Nephron (organoid): ENCODE data around the gene IGSF6.
"Not testable (repeated sequence)": the region's sequence is repeated elsewhere in the genome, so short reads cannot be mapped to it uniquely, and the experiment has no call there.

ENCODE experiments used
- H3K27ac Mint-ChIP-seq, 3 experiments: 2 replicates each; pipeline ENCODE4 v1.8.0; 2020; ENCODE audit warnings: mixed read lengths in 3 of 3, mild to moderate bottlenecking in 2 of 3, moderate library complexity in 1 of 3
- H3K27me3 Mint-ChIP-seq: 2 replicates; pipeline ENCODE4 v1.8.0; 2021; ENCODE audit warnings: low read depth, mild to moderate bottlenecking, moderate library complexity, mixed read lengths
- H3K36me3 Mint-ChIP-seq: 2 replicates; pipeline ENCODE4 v1.8.0; 2020; ENCODE audit warnings: low read depth, mixed read lengths
- H3K4me1 Mint-ChIP-seq: 2 replicates; pipeline ENCODE4 v1.8.0; 2020; ENCODE audit warnings: mixed read lengths
- H3K4me3 Mint-ChIP-seq, 3 experiments: 2 replicates each; pipeline ENCODE4 v1.8.0; 2020; ENCODE audit warnings: mild to moderate bottlenecking in 3 of 3, mixed read lengths in 3 of 3, moderate library complexity in 2 of 3
- H3K9me3 Mint-ChIP-seq: 2 replicates; pipeline ENCODE4 v1.8.0; 2020; ENCODE audit warnings: mixed read lengths
- CTCF ChIP-seq, 3 experiments: fragments of 200-600 bp; sonication (generic); IDR thresholded peaks; one replicate each; pipeline ENCODE4 v1.5.0; 2021; ENCODE audit warnings: antibody characterized with exemption in 3 of 3; ENCODE audit not compliant: unreplicated experiment in 3 of 3

The IGSF6 gene

DNA sequence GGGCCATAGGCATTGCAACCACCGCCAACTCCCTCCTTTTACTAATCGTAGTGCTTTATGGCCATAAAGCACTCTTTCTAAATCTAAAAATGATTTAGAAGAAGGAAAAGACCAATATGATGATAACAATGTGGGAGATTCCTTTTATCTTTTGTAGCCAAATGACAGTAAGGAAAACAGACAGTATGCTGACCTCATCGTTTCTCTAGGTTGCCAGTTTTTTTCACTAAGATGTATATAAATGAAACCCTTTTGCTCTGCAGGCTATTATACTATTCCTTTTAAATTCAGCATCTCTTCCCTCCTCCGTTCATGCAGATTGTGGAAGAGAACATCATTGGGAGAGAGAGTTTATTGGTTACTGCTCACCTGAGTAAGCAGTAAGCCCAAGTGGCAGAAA lies 36.7 kb upstream of the IGSF6 start:
- TF ChIP-seq CTCF (IDR thresholded peaks at IDR 0.05; ENCODE audit: unreplicated experiment in 3 of 3): no peak
- Mint-ChIP-seq H3K9me3 (no peaks in the 10 kb centered on the region), H3K27ac (no peak overlapping the region), H3K36me3 (no peaks in the 10 kb centered on the region), H3K27me3 (peaks cover 6% of the 10 kb centered on the region), H3K4me1 (no peaks in the 10 kb centered on the region), H3K4me3 (no peak overlapping the region)

GRCh38 chr16:21685034-21685455 lies 32.6 kb upstream of the IGSF6 start:
- Mint-ChIP-seq H3K9me3 (no peaks in the 10 kb centered on the region), H3K27ac (no peak overlapping the region), H3K27me3 (peaks cover 6% of the 10 kb centered on the region), H3K36me3 (no peaks in the 10 kb centered on the region), H3K4me3 (no peak overlapping the region), H3K4me1 (no peaks in the 10 kb centered on the region)
- TF ChIP-seq CTCF (IDR thresholded peaks at IDR 0.05; ENCODE audit: unreplicated experiment in 3 of 3): no peak

DNA sequence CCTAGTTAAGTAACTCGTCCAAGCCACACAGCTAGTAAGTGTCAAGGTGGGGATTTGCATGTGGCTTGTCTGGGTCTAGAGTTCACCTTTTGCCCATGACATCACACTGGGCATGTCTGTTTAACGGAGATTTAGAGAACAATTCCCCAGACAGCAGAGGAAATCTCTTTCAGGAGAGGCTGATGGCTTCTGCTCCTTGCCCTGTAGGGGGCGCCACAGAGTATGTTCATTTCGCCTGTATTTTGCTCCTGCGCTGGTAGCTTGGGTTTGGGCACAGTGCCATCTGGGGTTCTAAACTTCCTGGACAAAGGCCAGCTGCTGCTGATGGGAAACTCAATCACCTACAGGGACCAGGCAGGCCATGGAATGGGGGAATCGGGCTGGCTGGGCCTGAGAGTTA lies 31.8 kb upstream of the IGSF6 start:
- Mint-ChIP-seq H3K4me1 (no peaks in the 10 kb centered on the region), H3K36me3 (no peaks in the 10 kb centered on the region), H3K9me3 (no peaks in the 10 kb centered on the region), H3K27ac (no peak overlapping the region), H3K4me3 (no peak overlapping the region), H3K27me3 (peaks cover 6% of the 10 kb centered on the region)
- TF ChIP-seq CTCF (IDR thresholded peaks at IDR 0.05; ENCODE audit: unreplicated experiment in 3 of 3): peak in 1 of 3 experiments; percentile 16

DNA sequence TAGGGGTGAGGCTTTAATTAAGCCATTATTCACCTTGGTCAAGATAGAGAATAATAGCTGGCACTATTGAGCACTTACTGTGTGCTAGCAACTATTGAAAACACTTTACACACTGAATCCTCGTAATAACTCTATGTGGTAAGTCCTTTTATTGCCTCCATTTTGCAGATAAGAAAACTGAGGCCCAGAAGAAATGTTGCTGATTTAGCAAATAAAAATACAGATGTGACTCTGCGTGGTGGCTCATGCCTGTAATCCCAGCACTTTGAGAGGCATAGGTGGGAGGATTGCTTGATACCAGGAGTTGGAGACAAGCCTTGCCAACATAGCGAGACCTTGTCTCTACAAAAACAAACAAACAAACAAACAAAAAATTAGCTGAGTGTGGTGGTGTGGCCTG lies 30.8 kb upstream of the IGSF6 start:
- Mint-ChIP-seq H3K36me3 (no peaks in the 10 kb centered on the region), H3K9me3 (no peaks in the 10 kb centered on the region), H3K4me1 (no peaks in the 10 kb centered on the region)

DNA sequence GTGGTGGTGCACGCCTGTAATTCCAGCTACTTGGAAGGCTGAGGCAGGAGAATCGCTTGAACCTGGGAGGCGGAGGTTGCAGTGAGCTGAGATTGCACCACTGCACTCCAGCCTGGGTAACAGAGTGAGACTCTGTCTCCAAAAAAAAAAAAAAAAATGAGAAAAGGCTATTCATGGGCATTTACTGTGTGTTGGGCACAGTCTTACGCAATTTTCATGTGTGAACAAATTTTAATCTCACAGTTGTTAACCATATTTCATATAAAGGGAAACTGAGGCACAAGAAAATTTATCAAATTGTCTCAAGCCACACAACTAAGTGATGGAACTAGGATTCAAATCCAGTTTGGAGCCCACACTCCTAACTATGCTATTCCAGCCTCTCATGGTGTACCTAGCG lies 28.3 kb upstream of the IGSF6 start:
- not testable (repeated sequence) for H3K36me3 Mint-ChIP-seq, H3K27me3 Mint-ChIP-seq, H3K4me3 Mint-ChIP-seq, H3K9me3 Mint-ChIP-seq, H3K27ac Mint-ChIP-seq, H3K4me1 Mint-ChIP-seq

More for the DNA sequence above, 30.8 kb upstream of the IGSF6 start:
- Mint-ChIP-seq H3K27ac (no peak overlapping the region), H3K4me3 (no peak overlapping the region), H3K27me3 (peaks cover 10% of the 10 kb centered on the region)
- no peak for TF ChIP-seq CTCF (IDR thresholded peaks at IDR 0.05; ENCODE audit: unreplicated experiment in 3 of 3)

- not testable (repeated sequence) for H3K4me1 Mint-ChIP-seq, H3K4me3 Mint-ChIP-seq
Observed at GRCh38 chr16:21674456-21674855, 22.0 kb upstream of the IGSF6 start.

DNA sequence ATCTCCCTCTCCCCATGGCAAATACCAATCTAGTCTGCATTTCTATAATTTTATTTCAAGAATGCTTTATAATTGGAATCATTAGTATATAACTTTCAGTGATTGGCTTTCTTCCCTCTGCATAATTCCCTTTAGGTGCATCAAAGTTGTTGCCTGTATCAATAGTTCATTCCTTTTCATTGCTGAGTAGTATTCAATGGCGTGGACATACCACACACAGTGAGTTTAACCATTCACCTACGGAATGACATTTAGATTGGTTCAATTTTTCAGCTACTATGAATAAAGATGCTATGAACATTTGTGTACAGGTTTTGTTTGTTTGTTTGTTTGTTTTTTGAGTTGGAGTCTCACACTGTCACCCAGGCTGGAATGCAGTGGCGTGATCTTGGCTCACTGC lies 21.1 kb upstream of the IGSF6 start:
- peaks cover 3% of the 10 kb centered on the region for H3K9me3 Mint-ChIP-seq
- H3K27ac Mint-ChIP-seq: no peak overlapping the region
- no peak for TF ChIP-seq CTCF (IDR thresholded peaks at IDR 0.05; ENCODE audit: unreplicated experiment in 3 of 3)
- peaks cover 4% of the 10 kb centered on the region for H3K27me3 Mint-ChIP-seq
- no peaks in the 10 kb centered on the region for H3K36me3 Mint-ChIP-seq
- H3K4me1 Mint-ChIP-seq: no peaks in the 10 kb centered on the region
- H3K4me3 Mint-ChIP-seq: no peak overlapping the region

More at GRCh38 chr16:21674456-21674855, 22.0 kb upstream of the IGSF6 start:
- not testable (repeated sequence) for H3K9me3 Mint-ChIP-seq, H3K27ac Mint-ChIP-seq, H3K27me3 Mint-ChIP-seq, H3K36me3 Mint-ChIP-seq
